Measurements from ENCODE around the gene C12orf76.
A peak's percentile ranks its signal among the peaks of the same experiment; 100 is the strongest.

- TF ChIP-seq HDAC6 (IDR thresholded peaks at IDR 0.05; ENCODE audit: low read depth, low read length) (no peak), ZBTB21 (CRISPR knock-in tag; IDR thresholded peaks at IDR 0.05) (no peak), KAT8 (CRISPR knock-in tag; IDR thresholded peaks at IDR 0.05) (peak; percentile 98)
Observed at GRCh38 chr12:110048242-110049027, at the start of gene C12orf76.

Data from HepG2 (cell line).